Measurements from ENCODE around the gene ZNF366. TPM values are rescaled to one million over a fixed set of nuclear protein-coding genes. Genes with fewer than 3 reads are reported as not detected.

ZNF366 gene, protein sequence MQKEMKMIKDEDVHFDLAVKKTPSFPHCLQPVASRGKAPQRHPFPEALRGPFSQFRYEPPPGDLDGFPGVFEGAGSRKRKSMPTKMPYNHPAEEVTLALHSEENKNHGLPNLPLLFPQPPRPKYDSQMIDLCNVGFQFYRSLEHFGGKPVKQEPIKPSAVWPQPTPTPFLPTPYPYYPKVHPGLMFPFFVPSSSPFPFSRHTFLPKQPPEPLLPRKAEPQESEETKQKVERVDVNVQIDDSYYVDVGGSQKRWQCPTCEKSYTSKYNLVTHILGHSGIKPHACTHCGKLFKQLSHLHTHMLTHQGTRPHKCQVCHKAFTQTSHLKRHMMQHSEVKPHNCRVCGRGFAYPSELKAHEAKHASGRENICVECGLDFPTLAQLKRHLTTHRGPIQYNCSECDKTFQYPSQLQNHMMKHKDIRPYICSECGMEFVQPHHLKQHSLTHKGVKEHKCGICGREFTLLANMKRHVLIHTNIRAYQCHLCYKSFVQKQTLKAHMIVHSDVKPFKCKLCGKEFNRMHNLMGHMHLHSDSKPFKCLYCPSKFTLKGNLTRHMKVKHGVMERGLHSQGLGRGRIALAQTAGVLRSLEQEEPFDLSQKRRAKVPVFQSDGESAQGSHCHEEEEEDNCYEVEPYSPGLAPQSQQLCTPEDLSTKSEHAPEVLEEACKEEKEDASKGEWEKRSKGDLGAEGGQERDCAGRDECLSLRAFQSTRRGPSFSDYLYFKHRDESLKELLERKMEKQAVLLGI
- 0.82 TPM for total RNA-seq

DNA sequence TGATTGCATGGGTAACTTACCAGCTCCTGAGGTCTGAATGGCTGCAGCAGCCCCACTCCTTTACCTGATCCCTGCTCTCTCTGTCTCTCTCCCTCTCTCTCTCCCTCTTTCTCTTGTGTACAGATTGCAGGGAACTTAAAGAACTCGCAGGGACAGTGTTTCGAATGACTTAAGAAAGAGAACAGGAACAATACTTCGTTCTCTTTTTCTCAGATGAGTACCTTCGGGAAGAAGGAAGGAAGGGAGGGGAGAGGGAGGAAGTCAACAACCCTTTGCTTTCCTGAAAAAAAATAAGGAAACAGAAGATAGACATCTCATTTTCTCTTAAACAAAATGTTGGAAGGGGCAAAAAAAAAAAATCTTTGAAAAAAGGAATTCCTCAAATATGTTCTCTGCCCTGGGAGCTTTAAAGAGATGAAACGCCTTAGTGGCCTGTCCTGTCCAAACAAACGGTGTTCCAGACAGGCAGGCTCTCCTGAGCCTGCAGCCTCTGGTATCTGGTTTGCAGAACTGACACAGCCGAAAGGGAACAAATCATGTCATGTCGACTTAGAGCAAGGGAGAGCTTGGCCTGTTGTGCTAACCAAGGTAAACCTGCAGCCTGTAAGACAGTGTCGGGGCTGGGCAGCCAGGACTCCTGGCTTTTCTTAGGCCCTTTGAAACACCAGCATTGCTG lies at the start of gene ZNF366:
TSS of gene ZNF366 (minus strand) at position 180 of the 676 bp plus-strand sequence. CDS start 45,914 bp downstream, outside the sequence.
- no peak for DNase-seq (ENCODE audit: low spot score in 2 of 2)
- FAIRE-seq: no peak

DNA sequence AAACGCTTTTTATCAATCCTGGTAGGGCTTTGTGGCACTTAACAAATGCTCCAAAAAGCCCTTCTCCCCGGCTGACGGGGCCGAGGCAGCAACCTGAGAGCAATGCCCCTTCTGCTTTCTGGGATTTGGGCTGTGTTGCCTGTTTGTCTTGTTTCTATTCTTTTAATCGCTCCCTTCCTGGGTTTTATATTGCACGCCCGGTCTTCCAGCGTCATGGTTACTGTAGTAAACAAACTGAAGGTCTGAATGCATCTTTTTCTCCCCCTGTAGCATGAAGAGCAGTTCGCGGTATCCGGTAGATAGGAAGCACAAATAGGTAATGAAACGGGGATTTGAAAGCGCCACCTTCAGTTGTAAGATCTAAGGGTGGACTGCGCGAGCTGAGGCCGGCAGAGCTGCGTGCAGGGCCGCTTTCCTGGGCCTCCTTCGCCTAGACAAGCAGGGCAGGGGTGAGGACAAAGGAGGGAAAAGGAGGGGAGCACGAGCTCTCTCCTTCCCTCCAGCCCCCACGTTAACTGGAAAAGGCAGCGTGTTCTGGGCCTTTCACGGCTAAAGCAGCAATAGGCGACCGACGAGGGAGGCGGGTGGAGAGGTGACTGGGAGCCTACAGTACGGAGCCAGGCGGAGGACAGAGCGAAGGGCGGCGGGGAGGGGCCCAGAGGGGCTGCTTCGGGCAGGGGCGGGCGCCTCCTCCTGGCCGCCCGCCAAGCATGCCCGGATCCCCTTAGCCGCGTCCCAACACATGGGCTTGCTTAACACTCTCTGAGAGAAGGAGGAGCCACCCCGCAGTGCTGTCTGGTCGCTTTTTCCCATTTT lies 49.3 kb upstream of the ZNF366 start:
- no peak for FAIRE-seq

DNA sequence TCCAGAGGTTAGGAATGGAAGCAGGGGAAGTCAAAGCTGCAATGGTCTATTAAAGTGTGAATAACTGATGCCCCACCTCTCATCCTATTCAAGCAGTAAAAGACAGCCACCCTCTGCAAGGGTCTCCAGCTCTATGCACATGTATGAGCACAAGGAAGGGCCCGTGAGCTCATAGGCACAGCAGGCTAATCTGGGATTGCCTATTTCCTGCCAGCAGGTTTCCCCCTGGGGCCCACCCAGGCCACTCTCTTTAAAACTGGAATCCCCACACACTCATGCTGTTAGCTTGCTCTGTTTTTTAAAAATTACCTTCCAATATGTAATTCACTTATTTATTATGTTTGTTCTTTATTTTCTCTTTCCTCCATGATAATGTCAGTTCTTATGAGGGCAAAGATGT lies 48.7 kb upstream of the ZNF366 start:
- FAIRE-seq: no peak
- DNase-seq (ENCODE audit: low spot score in 2 of 2): no peak

More for the DNA sequence above, 49.3 kb upstream of the ZNF366 start:
- peak in 1 of 2 donors; percentile 48 for DNase-seq (ENCODE audit: low spot score in 2 of 2)

DNA sequence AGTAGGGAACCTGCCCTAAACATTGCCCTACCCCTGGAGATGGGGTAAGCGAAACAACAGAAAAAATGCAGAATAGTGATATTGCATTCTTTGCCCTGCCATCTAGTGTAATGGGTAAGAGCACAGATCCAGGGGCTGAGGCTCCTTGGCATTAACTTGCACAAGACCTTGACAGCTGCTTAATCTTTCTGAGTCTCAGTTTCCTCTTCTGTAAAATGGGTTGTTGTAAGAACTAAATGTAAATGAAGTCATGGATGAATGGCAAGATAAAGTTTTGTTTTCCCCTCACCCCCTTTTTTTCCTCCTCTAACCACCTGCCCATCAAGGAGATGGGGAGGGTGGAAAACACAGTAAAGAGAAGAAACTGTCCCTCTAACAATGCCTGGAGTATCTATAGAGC lies 47.7 kb upstream of the ZNF366 start:
- no peak for FAIRE-seq
- no peak for DNase-seq (ENCODE audit: low spot score in 2 of 2)

DNA sequence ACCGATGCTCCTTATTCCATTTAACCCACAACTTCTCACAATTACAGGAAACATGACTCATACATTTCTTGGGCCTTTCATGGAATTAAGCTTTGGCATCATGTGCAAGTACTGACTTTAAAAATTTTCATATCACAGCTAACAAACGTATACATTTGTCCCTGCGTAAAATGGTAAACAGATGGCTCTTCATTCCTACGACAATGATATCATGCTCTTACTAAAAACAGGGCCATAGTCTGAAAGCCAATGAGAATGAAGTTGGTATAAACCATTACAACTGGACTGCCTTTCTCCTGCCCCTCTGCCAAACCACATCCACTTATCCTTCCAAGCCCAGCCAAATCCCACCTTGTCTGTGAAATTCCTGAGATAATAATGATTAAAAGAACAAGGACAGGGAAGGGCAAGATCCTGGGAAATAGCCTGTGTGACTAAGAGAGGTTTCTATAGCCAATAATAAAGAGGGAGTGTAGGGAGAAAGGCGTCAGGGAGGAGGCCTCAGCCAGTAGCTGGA lies 44.9 kb upstream of the ZNF366 start:
- no peak for FAIRE-seq
- DNase-seq (ENCODE audit: low spot score in 2 of 2): no peak

DNA sequence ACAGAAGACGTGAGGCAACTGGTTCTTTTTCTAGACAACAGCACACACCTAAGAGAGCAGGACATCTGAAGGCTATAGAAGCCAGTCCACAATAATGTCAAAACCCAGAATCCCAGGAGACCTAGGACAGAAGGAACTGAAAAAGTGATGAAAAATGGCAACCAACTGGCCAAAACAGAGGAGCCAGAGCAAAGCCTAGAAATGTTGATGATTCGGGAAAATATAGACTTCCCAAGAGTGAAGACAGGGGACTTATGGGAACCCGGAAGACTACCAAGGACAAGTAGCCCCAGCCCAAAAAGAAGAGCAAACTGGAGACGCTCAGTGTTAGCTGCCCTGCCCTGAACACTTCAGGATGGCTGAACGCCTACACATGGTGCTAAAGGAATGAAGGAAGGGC lies 43.4 kb upstream of the ZNF366 start:
- FAIRE-seq: no peak

DNA sequence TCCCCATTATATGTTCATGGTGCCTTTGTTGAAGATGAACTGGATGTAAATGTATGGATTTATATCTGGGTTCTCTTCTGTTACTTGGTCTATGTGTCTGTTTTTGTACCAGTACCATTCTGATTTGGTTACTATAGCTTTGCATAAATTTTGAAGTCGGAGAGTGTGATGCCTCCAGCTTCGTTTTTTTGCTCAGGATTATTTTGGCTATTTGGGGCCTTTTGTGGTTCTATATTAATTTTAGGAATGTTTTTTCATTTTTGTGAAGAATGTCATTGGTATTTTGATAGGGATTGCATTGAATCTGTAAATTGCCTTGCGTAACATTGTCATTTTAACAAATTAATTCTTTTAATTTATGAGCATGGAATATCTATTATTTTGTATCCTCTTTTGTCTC lies 36.6 kb upstream of the ZNF366 start:
- FAIRE-seq: no peak

More for the DNA sequence above, 43.4 kb upstream of the ZNF366 start:
- DNase-seq (ENCODE audit: low spot score in 2 of 2): no peak

DNA sequence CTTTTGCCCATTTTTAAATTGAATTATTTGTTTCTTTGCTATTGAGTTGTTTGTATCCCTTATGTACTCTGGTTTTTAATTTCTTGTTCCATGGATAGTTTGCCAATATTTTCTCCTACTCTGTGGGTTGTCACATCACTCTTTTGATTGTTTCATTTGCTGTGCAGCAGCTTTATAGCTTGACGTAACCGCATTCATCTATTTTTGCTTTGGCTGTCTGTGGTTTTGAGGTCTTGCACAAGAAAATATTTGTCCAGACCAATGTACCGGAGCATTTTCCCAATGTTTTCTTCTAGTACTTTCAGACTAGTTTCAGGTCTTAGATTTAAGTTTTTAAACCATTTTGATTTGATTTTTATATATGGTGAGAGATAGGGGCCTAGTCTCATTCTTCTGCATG lies 36.2 kb upstream of the ZNF366 start:
- FAIRE-seq: no peak
- no peak for DNase-seq (ENCODE audit: low spot score in 2 of 2)

More for the DNA sequence above, 36.6 kb upstream of the ZNF366 start:
- no peak for DNase-seq (ENCODE audit: low spot score in 2 of 2)

DNA sequence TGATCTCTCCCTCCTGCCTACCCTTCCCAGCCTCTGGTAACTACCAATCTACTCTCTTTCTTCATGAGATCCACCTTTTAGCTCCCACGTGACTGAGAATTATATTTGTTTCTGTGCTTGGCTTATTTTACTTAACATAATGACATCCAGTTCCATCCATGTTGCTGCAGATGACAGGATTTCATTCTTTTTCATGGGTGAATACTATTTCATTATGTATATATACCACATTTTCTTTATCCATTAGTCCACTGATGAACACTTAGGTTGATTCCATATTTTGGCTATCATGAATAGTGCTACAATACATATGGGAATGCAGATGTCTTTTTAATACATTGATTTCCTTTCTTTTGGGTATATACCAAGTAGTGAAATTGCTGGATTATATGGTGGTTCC lies 35.5 kb upstream of the ZNF366 start:
- DNase-seq (ENCODE audit: low spot score in 2 of 2) (no peak), FAIRE-seq (no peak)

DNA sequence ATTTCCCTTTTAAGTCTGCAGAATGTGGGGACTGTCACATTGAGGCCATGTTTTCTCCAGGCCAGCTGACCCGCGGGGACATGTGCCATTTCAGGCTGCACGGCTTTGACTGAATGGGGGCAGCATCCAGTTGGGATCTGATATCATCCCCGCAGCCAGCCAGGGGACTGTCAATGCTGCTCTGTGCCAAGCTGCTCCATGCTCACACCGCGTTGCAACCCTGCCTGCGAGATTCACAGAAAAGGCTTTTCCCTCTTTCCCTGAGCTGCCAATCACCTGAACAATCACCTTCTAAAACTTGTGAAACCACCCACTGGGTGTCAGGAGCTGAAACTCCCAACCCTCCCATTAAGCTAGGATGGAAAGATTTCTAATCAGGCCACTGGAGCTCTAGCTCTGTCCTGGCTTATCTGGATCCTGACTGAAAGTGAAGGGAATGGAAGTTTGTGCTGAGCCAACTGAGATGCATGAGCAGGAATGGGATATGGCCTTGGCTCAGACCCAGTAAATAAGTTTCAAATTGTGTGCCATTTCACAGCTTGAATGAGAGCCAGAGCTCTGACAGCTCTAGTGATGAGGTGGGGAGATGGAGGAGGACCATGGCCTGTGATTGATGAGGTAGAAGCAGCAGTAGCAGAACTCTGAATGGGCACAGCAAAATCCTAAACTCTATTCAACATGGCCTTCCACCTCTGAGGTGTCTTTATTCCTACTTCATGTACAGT lies 34.5 kb upstream of the ZNF366 start:
- FAIRE-seq (no peak), DNase-seq (ENCODE audit: low spot score in 2 of 2) (no peak)

DNA sequence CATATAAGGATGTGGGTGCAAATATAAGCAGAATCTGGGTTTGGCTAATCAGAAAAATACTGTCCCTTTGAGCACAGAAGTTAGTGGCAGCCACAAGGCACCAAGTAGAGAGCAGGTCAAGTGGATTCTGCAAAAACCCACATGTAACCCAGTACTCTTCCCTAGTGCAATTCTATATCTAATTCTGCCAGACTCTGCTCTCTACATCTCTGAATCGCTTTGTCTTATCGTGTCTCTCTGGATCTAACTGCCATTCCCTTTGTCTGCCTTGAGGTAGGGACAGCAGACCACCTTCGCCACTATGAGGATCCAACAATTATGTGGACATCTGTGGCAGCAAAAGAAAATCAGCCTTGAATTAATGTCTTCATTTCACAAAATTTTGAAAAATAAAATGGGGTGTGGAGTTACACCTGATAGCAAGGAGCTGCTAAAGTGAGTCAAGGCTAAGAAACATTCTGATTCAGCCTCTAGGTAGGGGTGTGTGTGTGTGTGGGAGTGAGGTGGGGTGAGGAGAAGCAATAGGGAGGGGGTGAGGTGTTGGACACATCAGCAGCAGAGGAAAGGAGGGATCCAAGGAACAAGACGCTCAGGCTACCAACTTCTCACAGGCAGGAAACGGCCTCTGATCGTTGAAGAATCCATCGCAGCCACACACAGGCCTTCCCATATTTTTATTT lies 33.7 kb upstream of the ZNF366 start:
- no peak for DNase-seq (ENCODE audit: low spot score in 2 of 2)
- FAIRE-seq: no peak

DNA sequence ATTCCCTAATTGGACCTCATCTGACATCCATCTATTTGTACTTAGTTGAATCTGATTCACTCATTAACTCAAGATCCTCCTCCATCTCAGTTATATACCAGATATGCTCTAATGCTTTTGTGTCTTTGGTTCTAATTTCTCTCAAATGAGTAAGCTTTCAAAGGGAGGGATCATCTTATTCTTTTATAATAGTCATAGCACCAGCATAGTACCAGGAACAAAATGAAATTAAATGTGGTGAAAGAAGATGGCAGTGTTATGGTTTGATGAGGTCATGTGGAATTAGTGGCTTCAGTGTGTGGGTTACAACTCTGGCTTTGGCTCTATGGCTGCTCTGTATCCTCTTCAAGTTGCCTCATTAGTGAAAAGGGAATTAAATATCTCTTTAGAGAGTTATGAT lies 32.5 kb upstream of the ZNF366 start:
- no peak for FAIRE-seq
- DNase-seq (ENCODE audit: low spot score in 2 of 2): no peak

DNA sequence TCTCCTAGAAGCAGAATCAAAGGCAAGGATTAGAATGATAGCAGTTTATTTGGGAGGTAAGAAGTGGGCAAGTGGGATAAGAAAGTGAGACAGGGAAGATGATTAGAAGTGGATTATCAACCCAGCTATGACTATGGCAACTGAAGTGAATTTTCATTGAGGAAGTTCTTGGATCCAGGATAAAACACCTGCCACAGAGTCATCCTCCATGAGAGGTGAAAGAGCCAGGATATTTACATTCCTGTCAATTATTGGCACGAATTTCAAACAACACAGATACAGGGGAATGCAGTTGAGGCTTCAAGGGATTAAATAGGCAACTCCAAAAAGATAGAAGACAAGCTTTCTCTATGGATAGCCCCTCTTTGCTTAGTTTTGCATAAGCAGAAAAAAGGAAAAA lies 31.8 kb upstream of the ZNF366 start:
- DNase-seq (ENCODE audit: low spot score in 2 of 2) (no peak), FAIRE-seq (no peak)

DNA sequence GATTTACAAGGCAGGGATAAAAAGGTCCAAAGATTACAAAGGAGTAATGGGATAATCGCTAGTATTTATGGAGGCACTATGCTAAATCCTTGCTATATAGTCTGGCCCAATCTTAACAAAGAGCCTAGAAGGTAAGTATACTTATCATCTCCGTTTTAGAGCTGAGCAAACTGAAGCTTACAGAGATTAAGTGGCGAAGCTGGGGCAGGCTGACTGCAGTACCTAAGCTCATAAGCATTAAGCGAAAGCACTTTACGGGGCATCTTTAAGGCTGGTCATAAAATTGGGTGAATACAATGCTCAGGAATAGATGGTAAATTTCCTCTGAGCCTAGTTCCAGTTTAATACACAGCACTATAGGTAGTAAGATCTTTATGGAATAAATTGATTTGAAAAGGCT lies 30.0 kb upstream of the ZNF366 start:
- FAIRE-seq: no peak
- no peak for DNase-seq (ENCODE audit: low spot score in 2 of 2)

DNA sequence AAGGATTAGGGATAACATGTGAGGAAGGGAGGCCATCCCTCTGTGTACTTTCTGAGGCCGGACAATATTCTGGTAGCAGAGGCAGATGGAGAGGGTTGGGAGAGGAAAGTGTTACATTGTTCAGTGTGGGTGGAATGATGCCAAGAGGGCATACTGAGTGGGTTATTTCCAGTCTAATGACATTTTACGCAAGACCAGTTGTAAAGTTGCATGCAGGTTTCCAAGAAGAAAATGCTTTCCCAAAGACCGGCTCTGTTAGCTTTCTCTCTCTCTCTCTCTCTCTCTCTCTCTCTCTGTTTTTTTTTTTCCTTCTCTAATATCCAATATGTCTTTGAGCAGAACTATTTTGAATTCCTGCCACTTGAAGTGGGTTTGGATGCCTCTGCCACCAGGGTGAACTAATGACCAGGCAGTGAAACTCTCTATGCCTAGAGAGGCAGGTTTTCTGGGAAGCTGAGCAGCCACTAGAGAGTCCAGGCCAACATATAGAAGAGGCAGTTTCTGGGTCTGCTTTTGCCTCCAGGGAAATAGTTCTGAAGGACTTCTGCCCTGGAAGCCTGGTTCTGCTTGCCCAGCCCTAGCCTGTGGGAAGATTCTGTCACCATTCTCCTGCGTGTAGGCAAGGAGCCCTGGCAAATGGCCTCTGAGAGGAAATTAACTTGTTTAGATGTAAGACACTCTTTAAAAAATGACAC lies 24.4 kb upstream of the ZNF366 start:
- no peak for DNase-seq (ENCODE audit: low spot score in 2 of 2)
- FAIRE-seq: no peak

DNA sequence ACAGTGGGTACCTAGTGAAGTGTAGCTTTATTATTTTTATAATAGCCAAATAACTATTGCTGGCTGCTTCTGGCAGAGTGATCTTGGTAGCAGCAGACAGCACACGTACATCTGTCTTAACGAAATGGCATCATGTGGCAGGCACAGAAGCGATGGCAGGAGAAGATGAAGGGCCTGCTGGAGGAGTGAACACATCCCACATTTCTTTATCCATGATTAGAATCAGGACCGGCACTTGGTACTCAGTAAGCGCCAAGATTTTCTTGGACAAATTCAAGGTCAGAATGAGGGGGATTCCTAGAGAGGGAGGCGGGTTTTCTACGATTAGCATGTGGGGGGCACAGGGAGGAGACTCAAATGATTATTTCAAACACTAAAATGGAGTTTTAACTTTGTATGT lies 23.0 kb upstream of the ZNF366 start:
- no peak for DNase-seq (ENCODE audit: low spot score in 2 of 2)
- FAIRE-seq: no peak

DNA sequence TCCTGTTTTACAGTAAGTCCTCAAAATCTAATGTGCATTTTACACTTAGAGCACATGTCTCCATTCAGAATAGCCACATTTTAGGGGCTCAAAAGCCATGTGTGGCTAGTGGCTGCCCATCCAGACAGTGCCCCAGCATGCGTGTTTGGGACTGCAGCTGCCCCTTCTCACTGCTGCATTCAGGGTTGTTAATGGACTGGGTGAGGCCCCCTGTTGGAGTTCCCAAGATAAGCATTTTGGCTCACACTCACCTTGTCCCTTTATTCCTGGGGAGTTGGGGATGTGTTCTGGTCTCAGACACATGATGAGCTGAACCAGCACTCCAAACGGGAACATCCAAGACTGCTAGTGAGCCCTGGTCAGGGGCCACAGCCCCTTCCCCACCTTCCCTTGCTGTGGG lies 22.2 kb upstream of the ZNF366 start:
- FAIRE-seq (no peak), DNase-seq (ENCODE audit: low spot score in 2 of 2) (no peak)

DNA sequence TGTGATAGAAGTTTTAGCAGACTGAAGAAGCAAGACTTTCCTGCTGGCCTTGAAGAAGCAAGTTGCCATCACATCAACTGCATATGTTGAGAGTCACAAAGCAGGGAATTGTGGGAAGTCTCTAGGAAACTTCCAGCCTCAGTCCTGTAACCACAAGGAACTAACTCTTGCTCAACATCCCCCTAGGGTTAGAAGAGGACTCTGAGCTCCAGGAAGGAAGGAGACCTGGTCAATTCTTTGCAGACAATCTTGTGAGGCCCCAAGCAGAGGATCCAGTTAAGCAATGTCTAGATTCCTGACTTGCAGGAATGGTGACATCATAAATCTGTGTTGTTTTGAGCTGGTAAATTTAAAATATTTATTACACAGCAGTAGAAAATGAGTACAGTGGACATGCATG lies 18.6 kb upstream of the ZNF366 start:
- FAIRE-seq: no peak

More for the DNA sequence above, 18.6 kb upstream of the ZNF366 start:
- no peak for DNase-seq (ENCODE audit: low spot score in 2 of 2)

Data from frontal cortex (tissue), 4 donors.